Karpas-422 (cell line): Measurements from ENCODE around the gene MZF1. TPM values are rescaled to one million over a fixed set of nuclear protein-coding genes. Genes with fewer than 3 reads are reported as not detected.
"Not testable (repeated sequence)": the region's sequence is repeated elsewhere in the genome, so short reads cannot be mapped to it uniquely, and the experiment has no call there.

Experiments used
- DNase-seq: peaks from one replicate; pipeline ENCODE4 v3.0.0-alpha.2; 2015
- H2AFZ ChIP-seq: fragments of 200-600 bp; sonication (generic); 2 replicates; pipeline ENCODE4 v1.6.1; 2014; ENCODE audit warnings: antibody characterized with exemption, low read length, mixed read lengths
- H3K27ac ChIP-seq: fragments of 200-600 bp; sonication (generic); 2 replicates; pipeline ENCODE4 v1.5.1; 2014; ENCODE audit warnings: mild to moderate bottlenecking, low read length, moderate library complexity
- H3K27me3 ChIP-seq: fragments of 200-600 bp; sonication (generic); 2 replicates; pipeline ENCODE4 v1.6.1; 2014; ENCODE audit warnings: low read length, mixed read lengths
- H3K36me3 ChIP-seq: fragments of 200-600 bp; sonication (generic); 2 replicates; pipeline ENCODE4 v1.6.1; 2014; ENCODE audit warnings: low read length, mixed read lengths; ENCODE audit not compliant: insufficient read depth
- H3K4me1 ChIP-seq: fragments of 200-600 bp; sonication (generic); 2 replicates; pipeline ENCODE4 v1.6.1; 2014; ENCODE audit warnings: mild to moderate bottlenecking, low read length, mixed read lengths
- H3K4me2 ChIP-seq: fragments of 200-600 bp; sonication (generic); 2 replicates; pipeline ENCODE4 v1.6.1; 2014; ENCODE audit warnings: low read length, low read depth, mild to moderate bottlenecking; ENCODE audit not compliant: poor library complexity, severe bottlenecking
- H3K4me3 ChIP-seq: fragments of 200-600 bp; sonication (generic); 2 replicates; pipeline ENCODE4 v1.5.1; 2014; ENCODE audit warnings: mild to moderate bottlenecking, antibody characterized with exemption, low read length, mixed read lengths
- H3K79me2 ChIP-seq: fragments of 200-600 bp; sonication (generic); 2 replicates; pipeline ENCODE4 v1.6.1; 2014; ENCODE audit warnings: mild to moderate bottlenecking, low read length, mixed read lengths
- H3K9ac ChIP-seq: fragments of 200-600 bp; sonication (generic); 2 replicates; pipeline ENCODE4 v1.6.0; 2014; ENCODE audit warnings: low read length
- H3K9me2 ChIP-seq: fragments of 200-600 bp; sonication (generic), shearing (Covaris generic); replicated peaks from 2 replicates; pipeline ENCODE4 v1.6.0; 2014; ENCODE audit warnings: mild to moderate bottlenecking, low read length, moderate library complexity; ENCODE audit not compliant: insufficient read depth
- H3K9me3 ChIP-seq: fragments of 300-700, 200-600 bp; sonication (generic); 2 replicates; pipeline ENCODE4 v1.6.1; 2014; ENCODE audit warnings: low read length, mixed read lengths
- H4K20me1 ChIP-seq: fragments of 200-600 bp; sonication (generic); 2 replicates; pipeline ENCODE4 v1.6.1; 2014; ENCODE audit warnings: mild to moderate bottlenecking, antibody characterized with exemption, low read length, low read depth; ENCODE audit not compliant: insufficient read depth
- total RNA-seq: library from RNA; depleted of rRNA; stranded (reverse); fragments of >200 nt; shearing (Covaris generic); gene quantifications from 2 replicates; pipeline ENCODE4 v1.2.3, GENCODE V29; 2014; ENCODE audit warnings: low replicate concordance; rRNA removed

Gene MZF1
- total RNA-seq, result 13.3 and 20.1 TPM in 2 replicates

GRCh38 chr19:58572818-58573657 lies at the start of gene MZF1:
Gene MZF1 (minus strand): TSS chr19:58573335. CDS start chr19:58571389, 1,946 bp downstream.
- Histone ChIP-seq H4K20me1 (no peaks in the 10 kb centered on the region), H3K36me3 (no peaks in the 10 kb centered on the region), H3K27ac (peak within 1 kb of the TSS; percentile 80), H3K9me2 (no peaks in the 10 kb centered on the region), H3K4me1 (peaks cover 23% of the 10 kb centered on the region), H3K9me3 (no peaks in the 10 kb centered on the region), H3K4me3 (peak within 1 kb of the TSS; percentile 81), H3K27me3 (no peaks in the 10 kb centered on the region), H3K79me2 (peaks cover 8% of the 10 kb centered on the region), H3K9ac (peak within 1 kb of the TSS; percentile 72), H3K4me2 (peak within 1 kb of the TSS; percentile 91), H2AFZ (no peak within 1 kb of the TSS)
- peak; percentile 98 for DNase-seq

- not testable (repeated sequence) for H3K4me1 ChIP-seq, DNase-seq, H4K20me1 ChIP-seq, H3K9me2 ChIP-seq, H3K4me2 ChIP-seq, H3K36me3 ChIP-seq, H3K27ac ChIP-seq, H3K4me3 ChIP-seq, H3K9me3 ChIP-seq, H2AFZ ChIP-seq, H3K9ac ChIP-seq, H3K79me2 ChIP-seq, H3K27me3 ChIP-seq
Measured at GRCh38 chr19:58607213-58607612, 34.1 kb upstream of the MZF1 start.

GRCh38 chr19:58606251-58606896 lies 33.2 kb upstream of the MZF1 start:
- not testable (repeated sequence) for H4K20me1 ChIP-seq, H3K9ac ChIP-seq, H3K9me3 ChIP-seq, H3K4me1 ChIP-seq, H3K9me2 ChIP-seq, H2AFZ ChIP-seq, H3K4me3 ChIP-seq, H3K27ac ChIP-seq, H3K27me3 ChIP-seq, H3K4me2 ChIP-seq, H3K36me3 ChIP-seq, DNase-seq, H3K79me2 ChIP-seq

- no peak overlapping the region for H2AFZ ChIP-seq
- H3K9ac ChIP-seq, result no peak overlapping the region
- H3K36me3 ChIP-seq, result no peaks in the 10 kb centered on the region
- H3K9me3 ChIP-seq, result no peaks in the 10 kb centered on the region
- no peak overlapping the region for H3K4me2 ChIP-seq
- H3K9me2 ChIP-seq, result no peaks in the 10 kb centered on the region
- H3K27ac ChIP-seq, result no peak overlapping the region
- no peaks in the 10 kb centered on the region for H3K79me2 ChIP-seq
- H3K27me3 ChIP-seq, result no peaks in the 10 kb centered on the region
- no peak for DNase-seq
- no peaks in the 10 kb centered on the region for H3K4me1 ChIP-seq
- H4K20me1 ChIP-seq, result no peaks in the 10 kb centered on the region
- no peak overlapping the region for H3K4me3 ChIP-seq
Measured at GRCh38 chr19:58586133-58586765, 13.1 kb upstream of the MZF1 start.

- H3K9me3 ChIP-seq, result no peaks in the 10 kb centered on the region
- no peaks in the 10 kb centered on the region for H4K20me1 ChIP-seq
- H3K36me3 ChIP-seq, result no peaks in the 10 kb centered on the region
- H3K27me3 ChIP-seq, result no peaks in the 10 kb centered on the region
- H3K4me2 ChIP-seq, result no peak overlapping the region
- H3K9ac ChIP-seq, result no peak overlapping the region
- DNase-seq, result no peak
- no peaks in the 10 kb centered on the region; the same call in 1 of the 2 replicates for H3K4me1 ChIP-seq
- H2AFZ ChIP-seq, result no peak overlapping the region
- no peak overlapping the region for H3K4me3 ChIP-seq
- H3K9me2 ChIP-seq, result no peaks in the 10 kb centered on the region
- H3K79me2 ChIP-seq, result no peaks in the 10 kb centered on the region
- no peak overlapping the region for H3K27ac ChIP-seq
Measured at GRCh38 chr19:58585442-58586132, 12.5 kb upstream of the MZF1 start.

GRCh38 chr19:58584498-58585441 lies 11.6 kb upstream of the MZF1 start:
- Histone ChIP-seq H3K9ac (no peak overlapping the region), H3K27ac (no peak overlapping the region), H3K27me3 (no peaks in the 10 kb centered on the region), H3K4me1 (no peaks in the 10 kb centered on the region; the same call in 1 of the 2 replicates), H3K9me3 (no peaks in the 10 kb centered on the region), H3K9me2 (no peaks in the 10 kb centered on the region), H2AFZ (no peak overlapping the region), H3K79me2 (no peaks in the 10 kb centered on the region), H3K36me3 (no peaks in the 10 kb centered on the region), H3K4me2 (no peak overlapping the region), H3K4me3 (no peak overlapping the region), H4K20me1 (no peaks in the 10 kb centered on the region)
- DNase-seq, result no peak

GRCh38 chr19:58582985-58583384 lies 9.8 kb upstream of the MZF1 start:
- Histone ChIP-seq H3K79me2 (peaks cover 8% of the 10 kb centered on the region; the same call in 1 of the 2 replicates), H3K27ac (no peak overlapping the region), H3K9me2 (no peaks in the 10 kb centered on the region), H2AFZ (no peak overlapping the region), H3K4me3 (no peak overlapping the region), H3K4me1 (peaks cover 7% of the 10 kb centered on the region), H3K27me3 (no peaks in the 10 kb centered on the region), H4K20me1 (no peaks in the 10 kb centered on the region), H3K4me2 (no peak overlapping the region), H3K9ac (no peak overlapping the region), H3K9me3 (no peaks in the 10 kb centered on the region), H3K36me3 (no peaks in the 10 kb centered on the region)
- DNase-seq, result no peak
